ENCODE measurements around the gene ARHGDIB.

DNA sequence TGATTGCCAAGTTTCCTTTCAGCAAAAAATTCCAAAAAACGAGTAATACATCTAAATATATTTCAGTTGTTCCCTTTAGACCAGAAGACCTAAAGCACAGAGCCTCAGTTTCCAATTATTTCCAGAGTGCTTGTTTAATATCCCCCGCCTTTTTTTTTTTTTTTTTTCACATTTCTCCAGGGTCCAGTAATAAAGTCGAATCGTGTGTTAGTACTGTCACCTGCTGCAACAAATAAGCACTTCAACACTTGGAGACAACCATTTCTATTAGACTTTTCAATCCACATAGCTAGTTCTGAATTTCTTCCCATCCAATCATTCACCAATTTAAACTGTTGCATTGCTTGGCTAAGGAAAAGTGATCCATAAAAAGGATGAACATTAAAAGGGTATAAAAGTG is 25.0 kb upstream of the ARHGDIB start:
- TF ChIP-seq, protein P1, sequence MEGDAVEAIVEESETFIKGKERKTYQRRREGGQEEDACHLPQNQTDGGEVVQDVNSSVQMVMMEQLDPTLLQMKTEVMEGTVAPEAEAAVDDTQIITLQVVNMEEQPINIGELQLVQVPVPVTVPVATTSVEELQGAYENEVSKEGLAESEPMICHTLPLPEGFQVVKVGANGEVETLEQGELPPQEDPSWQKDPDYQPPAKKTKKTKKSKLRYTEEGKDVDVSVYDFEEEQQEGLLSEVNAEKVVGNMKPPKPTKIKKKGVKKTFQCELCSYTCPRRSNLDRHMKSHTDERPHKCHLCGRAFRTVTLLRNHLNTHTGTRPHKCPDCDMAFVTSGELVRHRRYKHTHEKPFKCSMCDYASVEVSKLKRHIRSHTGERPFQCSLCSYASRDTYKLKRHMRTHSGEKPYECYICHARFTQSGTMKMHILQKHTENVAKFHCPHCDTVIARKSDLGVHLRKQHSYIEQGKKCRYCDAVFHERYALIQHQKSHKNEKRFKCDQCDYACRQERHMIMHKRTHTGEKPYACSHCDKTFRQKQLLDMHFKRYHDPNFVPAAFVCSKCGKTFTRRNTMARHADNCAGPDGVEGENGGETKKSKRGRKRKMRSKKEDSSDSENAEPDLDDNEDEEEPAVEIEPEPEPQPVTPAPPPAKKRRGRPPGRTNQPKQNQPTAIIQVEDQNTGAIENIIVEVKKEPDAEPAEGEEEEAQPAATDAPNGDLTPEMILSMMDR (conservative IDR thresholded peaks at IDR 0.05; ENCODE audit: low read depth in 2 of 2): no peak
- TF ChIP-seq POLR2AphosphoS5 (IDR thresholded peaks at IDR 0.05; ENCODE audit: low read depth) (no peak), EZH2 (IDR thresholded peaks at IDR 0.05; ENCODE audit: low read depth, unreplicated experiment) (no peak), CREB1 (CRISPR knock-in tag; IDR thresholded peaks at IDR 0.05; ENCODE audit: low read depth) (no peak), EZH2phosphoT487 (IDR thresholded peaks at IDR 0.05; ENCODE audit: unreplicated experiment) (no peak)
- TF ChIP-seq, protein P2, sequence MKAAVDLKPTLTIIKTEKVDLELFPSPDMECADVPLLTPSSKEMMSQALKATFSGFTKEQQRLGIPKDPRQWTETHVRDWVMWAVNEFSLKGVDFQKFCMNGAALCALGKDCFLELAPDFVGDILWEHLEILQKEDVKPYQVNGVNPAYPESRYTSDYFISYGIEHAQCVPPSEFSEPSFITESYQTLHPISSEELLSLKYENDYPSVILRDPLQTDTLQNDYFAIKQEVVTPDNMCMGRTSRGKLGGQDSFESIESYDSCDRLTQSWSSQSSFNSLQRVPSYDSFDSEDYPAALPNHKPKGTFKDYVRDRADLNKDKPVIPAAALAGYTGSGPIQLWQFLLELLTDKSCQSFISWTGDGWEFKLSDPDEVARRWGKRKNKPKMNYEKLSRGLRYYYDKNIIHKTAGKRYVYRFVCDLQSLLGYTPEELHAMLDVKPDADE (IDR thresholded peaks at IDR 0.05): no peak
